ENCODE measurements around the gene TAGLN2.
A peak's percentile ranks its signal among the peaks of the same experiment; 100 is the strongest.

Gene TAGLN2

DNA sequence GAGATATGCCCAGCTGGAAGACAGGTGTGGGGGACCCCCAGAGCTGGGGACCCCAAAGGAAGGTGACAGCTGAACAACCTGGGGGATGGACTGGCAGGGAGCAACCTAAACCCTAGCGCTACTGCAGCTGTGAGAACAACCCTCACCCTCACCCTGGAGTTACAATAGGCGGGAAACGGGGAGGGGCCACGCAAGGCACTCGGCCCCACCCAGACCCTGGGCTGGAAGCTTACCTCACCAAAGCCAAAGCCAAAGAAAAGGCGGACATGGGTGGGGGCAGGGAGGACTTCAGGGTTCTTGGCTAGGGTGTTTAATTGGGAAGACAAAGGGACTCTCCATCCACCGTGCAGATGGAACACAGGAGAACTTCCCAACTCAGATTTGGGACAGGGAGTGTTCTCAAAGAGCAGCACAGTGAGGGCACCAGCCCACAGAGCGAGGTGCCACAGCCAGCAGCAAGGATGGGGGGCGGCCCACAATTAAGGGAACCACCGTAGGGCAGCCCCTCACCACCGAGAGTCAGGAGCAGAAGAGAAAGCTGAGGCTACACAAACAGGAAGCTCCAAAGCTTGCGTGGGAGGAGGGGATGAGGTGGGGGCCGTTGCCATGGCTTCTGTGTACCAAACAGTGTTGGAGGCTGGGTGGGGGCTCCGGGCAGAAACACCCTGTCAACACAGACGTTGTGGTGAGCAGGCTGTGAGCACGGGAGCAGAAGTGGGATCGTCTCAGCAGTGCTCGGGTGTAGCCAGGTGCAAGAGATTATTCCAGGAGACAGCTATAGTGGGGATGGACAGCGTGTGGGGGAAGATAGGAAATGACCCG is 1.9 kb downstream of the TAGLN2 start:
- in situ Hi-C loops (cut with MboI; ENCODE audit: low sequenced_read_pairs, unreplicated experiment), result no loop called here
- TF ChIP-seq, protein P1, sequence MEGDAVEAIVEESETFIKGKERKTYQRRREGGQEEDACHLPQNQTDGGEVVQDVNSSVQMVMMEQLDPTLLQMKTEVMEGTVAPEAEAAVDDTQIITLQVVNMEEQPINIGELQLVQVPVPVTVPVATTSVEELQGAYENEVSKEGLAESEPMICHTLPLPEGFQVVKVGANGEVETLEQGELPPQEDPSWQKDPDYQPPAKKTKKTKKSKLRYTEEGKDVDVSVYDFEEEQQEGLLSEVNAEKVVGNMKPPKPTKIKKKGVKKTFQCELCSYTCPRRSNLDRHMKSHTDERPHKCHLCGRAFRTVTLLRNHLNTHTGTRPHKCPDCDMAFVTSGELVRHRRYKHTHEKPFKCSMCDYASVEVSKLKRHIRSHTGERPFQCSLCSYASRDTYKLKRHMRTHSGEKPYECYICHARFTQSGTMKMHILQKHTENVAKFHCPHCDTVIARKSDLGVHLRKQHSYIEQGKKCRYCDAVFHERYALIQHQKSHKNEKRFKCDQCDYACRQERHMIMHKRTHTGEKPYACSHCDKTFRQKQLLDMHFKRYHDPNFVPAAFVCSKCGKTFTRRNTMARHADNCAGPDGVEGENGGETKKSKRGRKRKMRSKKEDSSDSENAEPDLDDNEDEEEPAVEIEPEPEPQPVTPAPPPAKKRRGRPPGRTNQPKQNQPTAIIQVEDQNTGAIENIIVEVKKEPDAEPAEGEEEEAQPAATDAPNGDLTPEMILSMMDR (IDR thresholded peaks at IDR 0.05; ENCODE audit: borderline replicate concordance, control extremely low read depth, extremely low read depth, insufficient read depth, missing control alignments), result no peak
- peak; percentile 86 for DNase-seq (ENCODE audit: low spot score)

DNA sequence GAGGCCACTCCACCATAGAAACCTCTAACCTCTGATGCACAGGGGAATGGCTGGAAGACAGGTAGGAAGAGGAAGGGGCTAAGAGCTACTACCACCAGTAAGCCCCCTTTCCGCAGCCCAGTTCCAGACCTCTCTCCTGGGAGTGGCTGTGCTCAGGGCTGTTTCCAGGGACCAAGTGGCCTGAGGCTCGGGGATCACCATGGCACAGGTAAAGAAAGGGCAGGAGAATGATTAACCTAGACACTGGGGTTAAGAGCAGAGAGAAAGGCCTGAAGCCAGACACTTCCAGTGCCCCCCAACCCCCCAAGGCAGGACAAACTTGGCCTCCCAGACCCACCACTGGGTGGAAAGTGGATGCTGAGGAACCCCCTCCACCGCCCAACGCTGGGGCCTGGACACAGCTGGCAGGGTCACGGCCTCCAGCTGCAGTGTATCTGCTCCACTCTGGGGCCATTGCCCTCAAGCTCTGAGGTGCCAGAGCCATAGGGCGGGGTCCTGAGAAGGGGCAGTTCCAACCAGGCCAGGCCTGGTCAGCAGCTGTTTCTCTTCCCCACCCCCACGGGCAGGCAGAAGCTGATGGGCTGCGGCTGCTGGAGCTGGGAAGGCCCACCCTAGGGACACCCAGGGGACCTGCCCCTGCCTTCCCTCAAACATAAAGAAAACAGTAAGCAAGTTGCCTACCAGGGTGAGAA is 2.6 kb downstream of the TAGLN2 start:
- TF ChIP-seq, protein P1 (IDR thresholded peaks at IDR 0.05; ENCODE audit: borderline replicate concordance, control extremely low read depth, extremely low read depth, insufficient read depth, missing control alignments), result no peak
- DNase-seq (ENCODE audit: low spot score), result no peak
- in situ Hi-C loops (cut with MboI; ENCODE audit: low sequenced_read_pairs, unreplicated experiment), result no loop called here

DNA sequence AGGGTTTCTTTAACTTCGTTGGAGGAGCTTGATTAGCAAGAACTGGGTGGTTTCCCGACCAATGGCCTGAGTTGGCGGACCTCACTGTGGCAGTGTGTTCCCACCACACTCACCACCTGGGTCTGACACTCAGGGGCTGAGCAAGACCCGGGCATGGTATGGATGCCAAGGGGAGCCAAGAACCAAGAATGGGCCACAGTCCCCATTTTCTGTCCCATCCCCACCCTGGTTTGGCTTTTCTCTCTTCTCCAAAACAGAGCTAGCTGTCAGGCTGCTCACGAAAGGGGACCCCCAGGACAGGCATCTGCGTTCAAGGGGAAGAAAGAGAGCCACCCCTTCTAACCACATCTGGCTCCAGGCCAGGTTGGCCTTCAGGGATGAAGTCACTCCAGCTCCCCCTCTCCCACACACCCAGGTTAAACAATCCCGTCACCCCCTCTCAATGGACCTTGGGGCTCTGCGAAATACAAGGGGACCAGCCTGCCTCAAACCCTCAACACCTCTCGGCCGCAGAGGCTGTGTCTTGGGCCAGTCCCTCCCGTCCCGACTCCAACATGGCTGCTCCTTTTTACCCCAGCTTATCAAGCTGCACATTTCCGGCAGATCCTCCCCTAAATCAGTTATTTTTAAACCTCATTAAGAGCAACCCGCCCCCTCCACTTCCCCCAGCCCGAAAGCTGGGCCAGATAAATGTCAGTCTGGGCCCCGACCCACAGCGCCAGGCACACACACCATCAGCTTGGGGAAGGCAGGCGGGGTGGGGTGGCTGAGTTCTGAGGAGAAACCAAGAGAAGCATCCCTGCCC is 3.4 kb downstream of the TAGLN2 start:
- in situ Hi-C loops (cut with MboI; ENCODE audit: low sequenced_read_pairs, unreplicated experiment), result no loop called here
- TF ChIP-seq, protein P1 (IDR thresholded peaks at IDR 0.05; ENCODE audit: borderline replicate concordance, control extremely low read depth, extremely low read depth, insufficient read depth, missing control alignments), result no peak
- no peak for DNase-seq (ENCODE audit: low spot score)

DNA sequence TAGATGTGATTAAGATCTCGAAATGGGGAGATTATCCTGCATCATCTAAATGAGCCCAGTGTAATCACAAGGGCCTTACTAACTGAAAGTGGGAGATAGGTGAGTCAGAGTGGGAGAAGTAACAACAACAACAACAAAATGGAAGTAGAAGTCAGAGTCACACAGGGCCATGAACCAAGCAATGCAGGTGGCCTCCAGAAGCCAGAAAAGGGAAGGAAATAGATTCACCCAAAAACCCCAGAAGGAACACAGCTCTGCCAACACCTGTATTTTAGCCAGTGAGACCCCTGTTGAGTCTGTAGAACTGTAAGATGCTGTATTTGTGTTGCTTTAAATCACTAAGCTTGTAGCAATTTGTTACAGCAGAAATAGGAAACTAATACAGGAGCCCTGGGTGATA is 4.1 kb downstream of the TAGLN2 start:
- TF ChIP-seq, protein P1 (IDR thresholded peaks at IDR 0.05; ENCODE audit: borderline replicate concordance, control extremely low read depth, extremely low read depth, insufficient read depth, missing control alignments), result no peak

DNA sequence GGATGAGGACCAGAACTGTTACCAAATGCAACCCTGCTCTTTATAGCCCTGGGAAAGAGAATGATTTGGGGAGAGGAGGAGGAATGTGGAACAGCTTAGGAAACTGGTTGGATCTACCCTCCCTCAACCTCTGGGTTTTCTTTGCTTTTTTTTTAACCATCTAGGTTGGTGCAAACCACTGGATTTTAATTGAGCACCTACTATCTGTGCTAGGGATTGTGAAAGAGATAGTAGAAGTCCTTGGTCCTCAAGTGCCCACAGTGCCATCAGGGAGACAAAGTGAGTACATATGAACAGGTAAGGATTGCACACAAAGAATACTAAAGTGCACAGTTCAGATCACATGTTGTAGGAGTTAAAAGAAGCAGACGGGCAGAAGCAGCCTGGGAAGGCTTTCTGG is 4.7 kb downstream of the TAGLN2 start:
- in situ Hi-C loops (cut with MboI; ENCODE audit: low sequenced_read_pairs, unreplicated experiment), result no loop called here
- DNase-seq (ENCODE audit: low spot score), result no peak
- TF ChIP-seq, protein P1 (IDR thresholded peaks at IDR 0.05; ENCODE audit: borderline replicate concordance, control extremely low read depth, extremely low read depth, insufficient read depth, missing control alignments), result no peak

More for the DNA sequence above, 4.1 kb downstream of the TAGLN2 start:
- DNase-seq (ENCODE audit: low spot score), result peak; percentile 77
- in situ Hi-C loops (cut with MboI; ENCODE audit: low sequenced_read_pairs, unreplicated experiment), result no loop called here

DNA sequence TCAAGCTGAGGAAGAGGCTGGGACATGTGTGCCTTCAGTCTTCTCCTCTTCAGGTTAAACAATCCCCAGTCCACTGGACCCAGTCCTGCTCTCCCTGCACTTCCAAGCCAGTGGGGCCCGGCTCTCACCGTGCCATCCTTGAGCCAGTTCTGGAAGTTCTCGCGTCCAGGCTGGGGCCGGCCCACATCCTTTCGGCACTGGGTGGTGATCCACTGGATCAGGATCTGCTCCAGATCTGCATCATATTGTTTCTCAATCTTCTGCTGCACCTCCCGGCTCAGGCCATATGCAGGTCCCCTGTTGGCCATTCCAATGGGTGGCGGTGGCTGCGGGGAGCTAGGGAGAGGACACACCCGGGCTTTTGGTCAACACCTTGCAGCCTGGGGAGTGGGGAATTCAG is 5.1 kb downstream of the TAGLN2 start:
- TF ChIP-seq, protein P1 (IDR thresholded peaks at IDR 0.05; ENCODE audit: borderline replicate concordance, control extremely low read depth, extremely low read depth, insufficient read depth, missing control alignments), result no peak
- in situ Hi-C loops (cut with MboI; ENCODE audit: low sequenced_read_pairs, unreplicated experiment), result no loop called here
- no peak for DNase-seq (ENCODE audit: low spot score)
